ENCODE results near the gene AGRN. TPM values are rescaled to one million over a fixed set of nuclear protein-coding genes. Genes with fewer than 3 reads are reported as not detected.

AGRN gene
- total RNA-seq, 1 donor from 2014 or later: 374 TPM

DNA sequence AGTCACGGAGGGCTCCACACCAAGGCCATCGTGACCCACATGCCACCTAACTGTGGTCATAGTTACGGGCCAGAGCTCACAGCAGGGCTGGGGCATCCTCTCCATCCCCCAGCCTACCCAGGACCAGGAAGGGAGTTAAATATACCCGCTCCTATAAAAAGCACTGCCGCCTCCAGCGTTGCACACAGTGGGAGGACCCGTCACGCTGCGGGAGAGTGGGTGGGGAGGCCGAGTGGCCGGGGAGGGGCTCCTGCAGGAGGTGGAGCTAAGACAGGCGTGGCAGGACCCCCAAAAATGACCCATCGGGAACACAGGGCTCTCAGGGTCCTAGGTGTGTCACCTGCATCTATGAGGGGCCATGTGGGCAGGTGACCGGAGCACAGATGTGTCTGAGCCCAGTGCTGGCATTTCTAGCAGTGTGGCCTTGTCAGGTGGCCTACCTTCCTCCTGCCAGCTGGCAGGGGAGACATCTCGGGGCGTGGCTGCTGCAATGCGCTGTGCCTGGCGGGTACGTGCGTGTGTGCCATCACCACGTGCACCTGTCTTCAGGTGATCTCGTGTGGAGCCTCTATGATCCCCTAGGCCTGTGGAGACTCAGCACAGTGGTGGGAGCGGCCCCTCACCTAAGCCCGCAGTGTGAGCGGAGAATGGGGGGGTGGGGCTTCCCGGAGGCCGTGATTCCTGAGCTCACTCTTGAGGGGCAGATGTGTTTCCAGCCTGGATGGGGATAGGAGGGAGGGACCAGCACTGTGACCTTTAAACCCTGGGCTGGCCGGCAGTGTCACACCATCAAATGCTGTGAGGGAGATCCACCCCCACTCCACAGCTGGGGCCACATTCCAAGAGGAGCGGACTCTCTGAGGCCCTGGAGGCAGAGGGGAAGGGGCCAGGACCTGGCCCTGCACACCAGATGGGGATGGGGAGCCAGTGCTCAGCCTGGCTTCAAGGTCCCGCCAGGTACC lies 17.7 kb downstream of the AGRN start:
- H3K27ac Mint-ChIP-seq (ENCODE audit: unreplicated experiment): no peak overlapping the region
- DNase-seq (ENCODE audit: low spot score): no peak
- H3K27me3 Mint-ChIP-seq (ENCODE audit: unreplicated experiment): peaks cover 15% of the 10 kb centered on the region
- TF ChIP-seq, protein P1, sequence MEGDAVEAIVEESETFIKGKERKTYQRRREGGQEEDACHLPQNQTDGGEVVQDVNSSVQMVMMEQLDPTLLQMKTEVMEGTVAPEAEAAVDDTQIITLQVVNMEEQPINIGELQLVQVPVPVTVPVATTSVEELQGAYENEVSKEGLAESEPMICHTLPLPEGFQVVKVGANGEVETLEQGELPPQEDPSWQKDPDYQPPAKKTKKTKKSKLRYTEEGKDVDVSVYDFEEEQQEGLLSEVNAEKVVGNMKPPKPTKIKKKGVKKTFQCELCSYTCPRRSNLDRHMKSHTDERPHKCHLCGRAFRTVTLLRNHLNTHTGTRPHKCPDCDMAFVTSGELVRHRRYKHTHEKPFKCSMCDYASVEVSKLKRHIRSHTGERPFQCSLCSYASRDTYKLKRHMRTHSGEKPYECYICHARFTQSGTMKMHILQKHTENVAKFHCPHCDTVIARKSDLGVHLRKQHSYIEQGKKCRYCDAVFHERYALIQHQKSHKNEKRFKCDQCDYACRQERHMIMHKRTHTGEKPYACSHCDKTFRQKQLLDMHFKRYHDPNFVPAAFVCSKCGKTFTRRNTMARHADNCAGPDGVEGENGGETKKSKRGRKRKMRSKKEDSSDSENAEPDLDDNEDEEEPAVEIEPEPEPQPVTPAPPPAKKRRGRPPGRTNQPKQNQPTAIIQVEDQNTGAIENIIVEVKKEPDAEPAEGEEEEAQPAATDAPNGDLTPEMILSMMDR (IDR thresholded peaks at IDR 0.05; ENCODE audit: unreplicated experiment): no peak
- H3K36me3 Mint-ChIP-seq (ENCODE audit: low read depth, unreplicated experiment): peaks cover 10% of the 10 kb centered on the region
- no peaks in the 10 kb centered on the region for H3K9me3 Mint-ChIP-seq (ENCODE audit: unreplicated experiment)
- no peak overlapping the region for H3K4me3 Mint-ChIP-seq (ENCODE audit: unreplicated experiment)
- H3K4me1 Mint-ChIP-seq (ENCODE audit: unreplicated experiment): peaks cover under 1% of the 10 kb centered on the region

GRCh38 chr1:1038694-1039093 lies 18.8 kb downstream of the AGRN start:
- no peak for DNase-seq (ENCODE audit: low spot score)
- Mint-ChIP-seq H3K36me3 (ENCODE audit: low read depth, unreplicated experiment) (peaks cover 15% of the 10 kb centered on the region), H3K4me3 (ENCODE audit: unreplicated experiment) (no peak overlapping the region), H3K9me3 (ENCODE audit: unreplicated experiment) (no peaks in the 10 kb centered on the region), H3K27ac (ENCODE audit: unreplicated experiment) (peak overlapping the region; percentile 75), H3K27me3 (ENCODE audit: unreplicated experiment) (peaks cover 14% of the 10 kb centered on the region), H3K4me1 (ENCODE audit: unreplicated experiment) (no peaks in the 10 kb centered on the region)
- TF ChIP-seq, protein P1 (IDR thresholded peaks at IDR 0.05; ENCODE audit: unreplicated experiment): no peak

- peaks cover 15% of the 10 kb centered on the region for H3K36me3 Mint-ChIP-seq (ENCODE audit: low read depth, unreplicated experiment)
- no peak for DNase-seq (ENCODE audit: low spot score)
- H3K27me3 Mint-ChIP-seq (ENCODE audit: unreplicated experiment): peaks cover 15% of the 10 kb centered on the region
- TF ChIP-seq, protein P1 (IDR thresholded peaks at IDR 0.05; ENCODE audit: unreplicated experiment): no peak
- no peaks in the 10 kb centered on the region for H3K9me3 Mint-ChIP-seq (ENCODE audit: unreplicated experiment)
- no peaks in the 10 kb centered on the region for H3K4me1 Mint-ChIP-seq (ENCODE audit: unreplicated experiment)
- no peak overlapping the region for H3K27ac Mint-ChIP-seq (ENCODE audit: unreplicated experiment)
- H3K4me3 Mint-ChIP-seq (ENCODE audit: unreplicated experiment): peak overlapping the region; percentile 79
These were observed 19.4 kb downstream of the AGRN start for GRCh38 chr1:1039145-1039910.

GRCh38 chr1:1040004-1040991 lies 20.4 kb downstream of the AGRN start:
- H3K9me3 Mint-ChIP-seq (ENCODE audit: unreplicated experiment): no peaks in the 10 kb centered on the region
- H3K27me3 Mint-ChIP-seq (ENCODE audit: unreplicated experiment): peaks cover 17% of the 10 kb centered on the region
- H3K4me1 Mint-ChIP-seq (ENCODE audit: unreplicated experiment): no peaks in the 10 kb centered on the region
- no peak overlapping the region for H3K27ac Mint-ChIP-seq (ENCODE audit: unreplicated experiment)
- H3K36me3 Mint-ChIP-seq (ENCODE audit: low read depth, unreplicated experiment): peaks cover 20% of the 10 kb centered on the region
- H3K4me3 Mint-ChIP-seq (ENCODE audit: unreplicated experiment): no peak overlapping the region
- TF ChIP-seq, protein P1 (IDR thresholded peaks at IDR 0.05; ENCODE audit: unreplicated experiment): no peak
- DNase-seq (ENCODE audit: low spot score): peak; percentile 84

All from endothelial cell (in vitro differentiated cells).